CD14-positive monocyte (primary cell): ENCODE data around the gene SHLD1. TPM values are rescaled to one million over a fixed set of nuclear protein-coding genes. Genes with fewer than 3 reads are reported as not detected.

Source experiments
- DNase-seq, 3 donors: peaks; one replicate each; pipeline ENCODE4 v3.0.0-alpha.2; 2011 to 2022
- H2AFZ ChIP-seq: 2 replicates; pipeline ENCODE4 v1.6.0; 2012; ENCODE audit warnings: mild to moderate bottlenecking, low read depth, low read length, inconsistent platforms; ENCODE audit not compliant: insufficient read depth, poor library complexity, severe bottlenecking
- H3K27ac ChIP-seq, 2 donors: 1 replicate in 1 of 2; 2 replicates in 1 of 2; pipeline ENCODE4 v1.5.1; 2012 to 2013; ENCODE audit warnings: low read length in 2 of 2, control low read depth in 1 of 2, inconsistent platforms in 1 of 2, low read depth in 1 of 2, mild to moderate bottlenecking in 1 of 2
- H3K27me3 ChIP-seq, 2 donors: one replicate each; pipeline versions ENCODE4 v1.6.0 to v1.6.1; 2011 to 2013; ENCODE audit warnings: low read length in 2 of 2; ENCODE audit not compliant: control insufficient read depth in 2 of 2, insufficient read depth in 2 of 2
- H3K36me3 ChIP-seq, 2 donors: replicated peaks in 1 of 2; 1 replicate in 1 of 2; 2 replicates in 1 of 2; pipeline versions ENCODE4 v1.5.1 to v1.6.1; 2012 to 2013; ENCODE audit warnings: low read length in 2 of 2, control low read depth in 1 of 2, inconsistent platforms in 1 of 2, mild to moderate bottlenecking in 1 of 2; ENCODE audit not compliant: insufficient read depth in 2 of 2, control insufficient read depth in 1 of 2
- H3K4me1 ChIP-seq, 2 donors: 1 replicate in 1 of 2; 2 replicates in 1 of 2; pipeline versions ENCODE4 v1.5.1 to v1.6.1; 2012 to 2013; ENCODE audit warnings: low read length in 2 of 2, control low read depth in 1 of 2, inconsistent platforms in 1 of 2, mild to moderate bottlenecking in 1 of 2, moderate library complexity in 1 of 2; ENCODE audit not compliant: insufficient read depth in 2 of 2, control insufficient read depth in 1 of 2
- H3K4me2 ChIP-seq: replicated peaks from 2 replicates; pipeline ENCODE3; 2012; ENCODE audit warnings: low read length, moderate library complexity, mild to moderate bottlenecking; ENCODE audit not compliant: poor library complexity, severe bottlenecking; ENCODE audit errors: extremely low read depth
- H3K4me3 ChIP-seq, 3 experiments: fragments of 200-600 bp in 1 of 3; sonication (generic) in 1 of 3; replicated peaks in 1 of 3; 1 replicate in 2 of 3; 2 replicates in 1 of 3; pipeline ENCODE4 v1.5.1; 2011 to 2013; ENCODE audit warnings: low read length in 3 of 3, mild to moderate bottlenecking in 3 of 3, control low read depth in 2 of 3, low read depth in 2 of 3, inconsistent platforms in 1 of 3, moderate library complexity in 1 of 3
- H3K79me2 ChIP-seq: 2 replicates; pipeline ENCODE4 v1.6.0; 2012; ENCODE audit warnings: mild to moderate bottlenecking, control low read depth, inconsistent platforms, low read length, moderate library complexity; ENCODE audit not compliant: insufficient read depth
- H3K9ac ChIP-seq: 2 replicates; pipeline ENCODE4 v1.6.0; 2017; ENCODE audit warnings: low read length, mild to moderate bottlenecking; ENCODE audit not compliant: insufficient read depth, poor library complexity, severe bottlenecking
- H3K9me3 ChIP-seq, 2 donors: replicated peaks in 1 of 2; 1 replicate in 1 of 2; 2 replicates in 1 of 2; pipeline versions ENCODE4 v1.5.1 to v1.6.1; 2012 to 2013; ENCODE audit warnings: low read length in 2 of 2, control low read depth in 1 of 2; ENCODE audit not compliant: control insufficient read depth in 1 of 2, insufficient read depth in 1 of 2
- H4K20me1 ChIP-seq: 2 replicates; pipeline ENCODE4 v1.6.0; 2012; ENCODE audit warnings: mild to moderate bottlenecking, low read length, control low read depth, moderate library complexity; ENCODE audit not compliant: insufficient read depth
- H3K27ac Mint-ChIP-seq, 7 donors: one replicate each; pipeline ENCODE4 v1.8.0; 2020; ENCODE audit warnings: mild to moderate bottlenecking in 7 of 7, mixed read lengths in 7 of 7, moderate library complexity in 6 of 7, inconsistent platforms in 2 of 7
- H3K27me3 Mint-ChIP-seq, 3 donors: one replicate each; pipeline ENCODE4 v1.8.0; 2021 to 2022; ENCODE audit warnings: low read depth in 3 of 3, mild to moderate bottlenecking in 3 of 3, mixed read lengths in 3 of 3, moderate library complexity in 3 of 3, inconsistent platforms in 1 of 3
- H3K36me3 Mint-ChIP-seq, 2 donors: one replicate each; pipeline ENCODE4 v1.8.0; 2020; ENCODE audit warnings: mixed read lengths in 2 of 2, inconsistent platforms in 1 of 2, mild to moderate bottlenecking in 1 of 2
- H3K4me1 Mint-ChIP-seq: one replicate; pipeline ENCODE4 v1.8.0; 2020; ENCODE audit warnings: mild to moderate bottlenecking, mixed read lengths
- H3K4me3 Mint-ChIP-seq, 2 donors: one replicate each; pipeline ENCODE4 v1.8.0; 2020; ENCODE audit warnings: mild to moderate bottlenecking in 2 of 2, mixed read lengths in 2 of 2, moderate library complexity in 1 of 2
- H3K9me3 Mint-ChIP-seq, 7 donors: one replicate each; pipeline ENCODE4 v1.8.0; 2020 to 2022; ENCODE audit warnings: mixed read lengths in 7 of 7, mild to moderate bottlenecking in 6 of 7, moderate library complexity in 6 of 7, inconsistent platforms in 2 of 7
- WGBS: methylation state at CpG from one replicate; pipeline ENCODE4 v1.1.5; 2013; ENCODE audit warnings: missing lambda C conversion rate; ENCODE audit not compliant: insufficient coverage; 5-methylcytosine and 5-hydroxymethylcytosine counted together
- intact Hi-C, 2 donors: fragments of 100-400 bp; cut with micrococcal nuclease; formaldehyde crosslinking; loops; one replicate each; pipeline versions ENCODE4 v1.15.0 to v1.15.1; 2023
- polyA plus RNA-seq, 3 donors: library from polyadenylated mRNA; depleted of rRNA in 1 of 3; unstranded in 2 of 3; stranded (reverse) in 1 of 3; fragments of 300-500 nt in 2 of 3; fragments of >200 nt in 1 of 3; fragmentation: Illumina TruSeq in 2 of 3; gene quantifications; 1 replicate in 2 of 3; 2 replicates in 1 of 3; pipeline ENCODE4 v1.2.3, GENCODE V29; 2012 to 2021
- TF ChIP-seq, protein P1 (sequence below): fragments of 200-600 bp; IDR thresholded peaks from one replicate; pipeline ENCODE4 v1.8.0; 2022; ENCODE audit warnings: antibody characterized with exemption, mild to moderate bottlenecking

The SHLD1 gene
- polyA plus RNA-seq, 3 donors = 8.3 to 12.7 (median 11.5) TPM

- Histone ChIP-seq H3K79me2 (no peaks in the 10 kb centered on the region), H3K27me3 (no peaks in the 10 kb centered on the region), H3K36me3 (peaks cover 23 to 57% of the 10 kb centered on the region in 2 donors), H3K4me2 (no peak overlapping the region), H3K4me1 (no peaks in the 10 kb centered on the region), H3K4me3 (no peak overlapping the region), H3K9me3 (no peaks in the 10 kb centered on the region), H4K20me1 (no peaks in the 10 kb centered on the region), H3K27ac (no peak overlapping the region), H2AFZ (no peak overlapping the region), H3K9ac (no peak overlapping the region)
- Mint-ChIP-seq H3K4me3 (no peak overlapping the region), H3K27ac (no peak overlapping the region), H3K27me3 (no peaks in the 10 kb centered on the region), H3K9me3 (no peaks in the 10 kb centered on the region), H3K4me1 (no peaks in the 10 kb centered on the region), H3K36me3 (peaks cover 42 to 57% of the 10 kb centered on the region in 2 donors)
- TF ChIP-seq, protein P1, sequence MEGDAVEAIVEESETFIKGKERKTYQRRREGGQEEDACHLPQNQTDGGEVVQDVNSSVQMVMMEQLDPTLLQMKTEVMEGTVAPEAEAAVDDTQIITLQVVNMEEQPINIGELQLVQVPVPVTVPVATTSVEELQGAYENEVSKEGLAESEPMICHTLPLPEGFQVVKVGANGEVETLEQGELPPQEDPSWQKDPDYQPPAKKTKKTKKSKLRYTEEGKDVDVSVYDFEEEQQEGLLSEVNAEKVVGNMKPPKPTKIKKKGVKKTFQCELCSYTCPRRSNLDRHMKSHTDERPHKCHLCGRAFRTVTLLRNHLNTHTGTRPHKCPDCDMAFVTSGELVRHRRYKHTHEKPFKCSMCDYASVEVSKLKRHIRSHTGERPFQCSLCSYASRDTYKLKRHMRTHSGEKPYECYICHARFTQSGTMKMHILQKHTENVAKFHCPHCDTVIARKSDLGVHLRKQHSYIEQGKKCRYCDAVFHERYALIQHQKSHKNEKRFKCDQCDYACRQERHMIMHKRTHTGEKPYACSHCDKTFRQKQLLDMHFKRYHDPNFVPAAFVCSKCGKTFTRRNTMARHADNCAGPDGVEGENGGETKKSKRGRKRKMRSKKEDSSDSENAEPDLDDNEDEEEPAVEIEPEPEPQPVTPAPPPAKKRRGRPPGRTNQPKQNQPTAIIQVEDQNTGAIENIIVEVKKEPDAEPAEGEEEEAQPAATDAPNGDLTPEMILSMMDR = no peak
- DNase-seq = no peak
- WGBS = 95% methylated on average over 3 of the region's 5 CpGs
- intact Hi-C loops = loop anchor here (5.0 to 10.0 kb wide), 3 partner anchors 193 to 290 kb away; no protein-coding TSS in a partner anchor
These were observed 34.9 kb downstream of the SHLD1 start for GRCh38 chr20:5785146-5785545.

GRCh38 chr20:5786930-5787795 lies 37.0 kb downstream of the SHLD1 start:
- Mint-ChIP-seq H3K36me3 (peaks cover 37 to 41% of the 10 kb centered on the region in 2 donors), H3K9me3 (no peaks in the 10 kb centered on the region), H3K27me3 (no peaks in the 10 kb centered on the region), H3K4me1 (no peaks in the 10 kb centered on the region), H3K4me3 (no peak overlapping the region), H3K27ac (peak overlapping the region in 2 of 7 donors; percentile 17 to 44)
- H3K4me2 ChIP-seq = no peak overlapping the region
- intact Hi-C loops = loop anchor here (5.0 to 10.0 kb wide), 3 partner anchors 195 to 288 kb away; no protein-coding TSS in a partner anchor
- H3K27ac ChIP-seq = no peak overlapping the region
- H3K27me3 ChIP-seq = no peaks in the 10 kb centered on the region
- peaks cover 15 to 41% of the 10 kb centered on the region in 2 donors for H3K36me3 ChIP-seq
- TF ChIP-seq, protein P1 = no peak
- H3K79me2 ChIP-seq = no peaks in the 10 kb centered on the region
- 86% methylated on average over 1 of the region's 2 CpGs for WGBS
- H3K4me1 ChIP-seq = no peaks in the 10 kb centered on the region
- DNase-seq = no peak
- no peak overlapping the region for H3K9ac ChIP-seq
- no peak overlapping the region for H2AFZ ChIP-seq
- no peak overlapping the region for H3K4me3 ChIP-seq
- H4K20me1 ChIP-seq = no peaks in the 10 kb centered on the region
- H3K9me3 ChIP-seq = no peaks in the 10 kb centered on the region
